SK-N-SH treated with all-trans-retinoic acid at 6 μM for 48 hours (cell line): ENCODE results near the gene BRD7.

Experiments
- ATAC-seq: fragments of 200-7000 bp; cut with Tn5 transposase; 3 replicates; pipeline ENCODE4 v1.9.1; 2020; ENCODE audit warnings: mild to moderate bottlenecking, moderate library complexity
- ARNTL ChIP-seq: fragments of 450-650 bp; formaldehyde crosslinking; IDR thresholded peaks from 2 replicates; pipeline ENCODE4 v1.5.0; 2020; ENCODE audit warnings: low read depth, mild to moderate bottlenecking, moderate library complexity, borderline replicate concordance
- BACH2 ChIP-seq: fragments of 250-450 bp; sonication (Bioruptor Pico); IDR thresholded peaks from 2 replicates; pipeline ENCODE4 v1.9.0; 2021; ENCODE audit warnings: mild to moderate bottlenecking, borderline replicate concordance
- CREB5 ChIP-seq: fragments of 250-450 bp; sonication (Bioruptor Pico); IDR thresholded peaks from 2 replicates; pipeline ENCODE4 v1.5.1; 2020; ENCODE audit warnings: low read depth, mild to moderate bottlenecking, moderate library complexity
- ESRRG ChIP-seq: fragments of 250-450 bp; sonication (Bioruptor Pico); IDR thresholded peaks from 2 replicates; pipeline ENCODE4 v1.6.1; 2021; ENCODE audit warnings: mild to moderate bottlenecking
- GLIS3 ChIP-seq: fragments of 250-450 bp; sonication (Bioruptor Pico); IDR thresholded peaks from 2 replicates; pipeline ENCODE4 v1.5.0; 2020; ENCODE audit warnings: mild to moderate bottlenecking, moderate library complexity
- ISL1 ChIP-seq: fragments of 250-450 bp; sonication (Bioruptor Pico); IDR thresholded peaks from 2 replicates; pipeline ENCODE4 v2.1.2; 2022; ENCODE audit warnings: mild to moderate bottlenecking, moderate library complexity
- OSR1 ChIP-seq: fragments of 250-450 bp; sonication (Bioruptor Pico); IDR thresholded peaks from 2 replicates; pipeline ENCODE4 v1.8.0; 2022; ENCODE audit warnings: moderate library complexity, mild to moderate bottlenecking, inconsistent platforms
- PATZ1 ChIP-seq: fragments of 250-450 bp; sonication (Bioruptor Pico); IDR thresholded peaks from 2 replicates; pipeline ENCODE4 v1.8.0; 2020; ENCODE audit warnings: mild to moderate bottlenecking, moderate library complexity, borderline replicate concordance
- POU6F1 ChIP-seq: fragments of 250-450 bp; sonication (Bioruptor Pico); IDR thresholded peaks from 2 replicates; pipeline ENCODE4 v1.8.0; 2021; ENCODE audit warnings: low read depth, mild to moderate bottlenecking, moderate library complexity, borderline replicate concordance
- PPARA ChIP-seq: fragments of 250-450 bp; sonication (Bioruptor Pico); IDR thresholded peaks from 2 replicates; pipeline ENCODE4 v1.5.0; 2020; ENCODE audit warnings: mild to moderate bottlenecking, borderline replicate concordance
- RARB ChIP-seq: fragments of 250-450 bp; sonication (Bioruptor Pico); IDR thresholded peaks from 2 replicates; pipeline ENCODE4 v1.8.0; 2021; ENCODE audit warnings: mild to moderate bottlenecking, moderate library complexity
- SNAI2 ChIP-seq: fragments of 250-450 bp; sonication (Bioruptor Pico); IDR thresholded peaks from 2 replicates; pipeline ENCODE4 v1.5.0; 2020; ENCODE audit warnings: mild to moderate bottlenecking, moderate library complexity
- TCF4 ChIP-seq: fragments of 250-450 bp; sonication (Bioruptor Pico); IDR thresholded peaks from 2 replicates; pipeline ENCODE4 v1.8.0; 2021; ENCODE audit warnings: mild to moderate bottlenecking, moderate library complexity, borderline replicate concordance
- TOX ChIP-seq: fragments of 250-450 bp; sonication (Bioruptor Pico); IDR thresholded peaks from 2 replicates; pipeline ENCODE4 v1.8.0; 2021; ENCODE audit warnings: mild to moderate bottlenecking, moderate library complexity, borderline replicate concordance
- TSHZ2 ChIP-seq: fragments of 250-450 bp; sonication (Bioruptor Pico); IDR thresholded peaks from 2 replicates; pipeline ENCODE4 v1.5.0; 2020; ENCODE audit warnings: mild to moderate bottlenecking, moderate library complexity
- ZC3H10 ChIP-seq: fragments of 250-450 bp; sonication (Bioruptor Pico); IDR thresholded peaks from 2 replicates; pipeline ENCODE4 v1.5.1; 2021; ENCODE audit warnings: mild to moderate bottlenecking, moderate library complexity
- ZFP3 ChIP-seq: fragments of 250-450 bp; sonication (Bioruptor Pico); IDR thresholded peaks from 2 replicates; pipeline ENCODE4 v1.5.0; 2020; ENCODE audit warnings: mild to moderate bottlenecking, moderate library complexity
- ZFP30 ChIP-seq: fragments of 450-650 bp; formaldehyde crosslinking; IDR thresholded peaks from 2 replicates; pipeline ENCODE4 v1.5.0; 2022; ENCODE audit warnings: mild to moderate bottlenecking, moderate library complexity
- ZNF565 ChIP-seq: fragments of 450-650 bp; formaldehyde crosslinking; conservative IDR thresholded peaks from 2 replicates; pipeline ENCODE4 v1.5.0; 2020; ENCODE audit warnings: low read depth, mild to moderate bottlenecking, moderate library complexity
- ZNF70 ChIP-seq: fragments of 450-650 bp; formaldehyde crosslinking; IDR thresholded peaks from 2 replicates; pipeline ENCODE4 v1.5.0; 2020; ENCODE audit warnings: mild to moderate bottlenecking, moderate library complexity
- ZNF8 ChIP-seq: fragments of 450-650 bp; formaldehyde crosslinking; IDR thresholded peaks from 2 replicates; pipeline ENCODE4 v1.5.0; 2020; ENCODE audit warnings: mild to moderate bottlenecking, moderate library complexity

The BRD7 gene

GRCh38 chr16:50295541-50296132 lies 73.2 kb downstream of the BRD7 start:
- TF ChIP-seq ZFP30 (CRISPR knock-in tag) (no peak), RARB (CRISPR knock-in tag) (no peak)
- ATAC-seq = no peak

GRCh38 chr16:50294955-50295354 lies 73.8 kb downstream of the BRD7 start:
- ATAC-seq = no peak
- TF ChIP-seq ZNF70 = no peak
- no peak for TF ChIP-seq TOX
- no peak for TF ChIP-seq TSHZ2 (CRISPR knock-in tag)
- no peak for TF ChIP-seq POU6F1 (CRISPR knock-in tag)
- no peak for TF ChIP-seq PPARA
- TF ChIP-seq GLIS3 (CRISPR knock-in tag) = no peak

GRCh38 chr16:50293994-50294855 lies 74.6 kb downstream of the BRD7 start:
- TF ChIP-seq ZC3H10 (no peak), ESRRG (CRISPR knock-in tag) (no peak), ZFP3 (CRISPR knock-in tag) (no peak), TCF4 (CRISPR knock-in tag) (no peak), CREB5 (CRISPR knock-in tag) (no peak), ZNF565 (no peak), RARB (CRISPR knock-in tag) (no peak), BACH2 (CRISPR knock-in tag) (no peak), TSHZ2 (CRISPR knock-in tag) (no peak), OSR1 (CRISPR knock-in tag) (no peak), SNAI2 (CRISPR knock-in tag) (no peak), ZNF70 (no peak), ISL1 (CRISPR knock-in tag) (no peak), POU6F1 (CRISPR knock-in tag) (no peak), GLIS3 (CRISPR knock-in tag) (no peak), ARNTL (CRISPR knock-in tag) (no peak), ZNF8 (CRISPR knock-in tag) (no peak), TOX (no peak), PATZ1 (CRISPR knock-in tag) (no peak)
- ATAC-seq = no peak
